Mononuclear cell (primary cell): Measurements from ENCODE around the gene GSTO1. TPM values are rescaled to one million over a fixed set of nuclear protein-coding genes. Genes with fewer than 3 reads are reported as not detected.

Experiments used
- H3K27me3 ChIP-seq: 2 replicates; pipeline ENCODE4 v1.6.0; 2011; ENCODE audit warnings: low read length, control low read depth; ENCODE audit not compliant: insufficient read depth
- H3K4me1 ChIP-seq: 2 replicates; pipeline ENCODE4 v1.5.1; 2011; ENCODE audit warnings: mild to moderate bottlenecking, low read length, control low read depth; ENCODE audit not compliant: insufficient read depth
- H3K4me3 ChIP-seq: 2 replicates; pipeline ENCODE4 v1.5.1; 2011; ENCODE audit warnings: mild to moderate bottlenecking, low read length, moderate library complexity
- H3K9me3 ChIP-seq: 2 replicates; pipeline ENCODE4 v1.5.1; 2011; ENCODE audit warnings: low read depth, mild to moderate bottlenecking, control low read depth, low read length
- total RNA-seq: library from RNA; depleted of rRNA; stranded (reverse); fragments of >200 nt; gene quantifications from one replicate; pipeline ENCODE4 v1.2.3, GENCODE V29; 2012

Gene GSTO1
- total RNA-seq, 1 donor = 60.4 TPM

DNA sequence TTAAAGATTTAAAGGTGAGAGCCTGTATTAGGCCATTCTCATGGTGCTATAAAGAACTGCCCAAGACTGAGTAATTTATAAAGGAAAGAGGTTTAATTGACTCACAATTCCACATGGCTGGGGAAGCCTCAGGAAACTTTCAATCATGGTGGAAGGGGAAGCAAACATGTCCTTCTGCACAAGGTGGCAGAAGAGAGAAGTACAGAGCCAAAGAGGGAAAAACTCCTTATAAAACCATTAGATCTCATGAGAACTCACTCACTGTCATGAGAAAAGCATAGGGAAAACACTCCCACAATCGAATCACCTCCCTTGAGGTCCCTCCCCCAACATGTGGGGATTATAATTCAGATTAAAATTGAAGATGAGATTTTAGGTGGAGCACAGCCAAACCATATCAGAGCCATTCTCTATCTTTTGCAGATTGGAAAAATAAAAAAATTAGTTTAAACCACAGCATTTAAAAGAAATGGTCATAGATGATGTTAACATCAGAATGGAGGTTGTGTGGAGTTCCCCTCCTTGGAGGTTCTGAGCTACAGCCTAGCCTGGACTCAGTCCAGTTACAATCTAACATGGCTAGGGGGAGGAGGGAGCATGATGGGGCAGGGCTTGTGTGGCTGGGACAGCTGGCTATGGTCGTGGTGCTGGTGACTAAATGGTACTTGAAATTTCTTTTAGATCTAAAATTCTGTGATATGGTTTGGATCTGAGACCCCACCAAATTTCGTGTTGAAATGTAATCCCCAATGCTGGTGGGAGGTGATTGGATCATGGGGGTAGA lies 47.4 kb downstream of the GSTO1 start:
- no peaks in the 10 kb centered on the region for H3K9me3 ChIP-seq
- peaks cover 55% of the 10 kb centered on the region for H3K4me1 ChIP-seq
- no peaks in the 10 kb centered on the region for H3K27me3 ChIP-seq
- no peak overlapping the region for H3K4me3 ChIP-seq

DNA sequence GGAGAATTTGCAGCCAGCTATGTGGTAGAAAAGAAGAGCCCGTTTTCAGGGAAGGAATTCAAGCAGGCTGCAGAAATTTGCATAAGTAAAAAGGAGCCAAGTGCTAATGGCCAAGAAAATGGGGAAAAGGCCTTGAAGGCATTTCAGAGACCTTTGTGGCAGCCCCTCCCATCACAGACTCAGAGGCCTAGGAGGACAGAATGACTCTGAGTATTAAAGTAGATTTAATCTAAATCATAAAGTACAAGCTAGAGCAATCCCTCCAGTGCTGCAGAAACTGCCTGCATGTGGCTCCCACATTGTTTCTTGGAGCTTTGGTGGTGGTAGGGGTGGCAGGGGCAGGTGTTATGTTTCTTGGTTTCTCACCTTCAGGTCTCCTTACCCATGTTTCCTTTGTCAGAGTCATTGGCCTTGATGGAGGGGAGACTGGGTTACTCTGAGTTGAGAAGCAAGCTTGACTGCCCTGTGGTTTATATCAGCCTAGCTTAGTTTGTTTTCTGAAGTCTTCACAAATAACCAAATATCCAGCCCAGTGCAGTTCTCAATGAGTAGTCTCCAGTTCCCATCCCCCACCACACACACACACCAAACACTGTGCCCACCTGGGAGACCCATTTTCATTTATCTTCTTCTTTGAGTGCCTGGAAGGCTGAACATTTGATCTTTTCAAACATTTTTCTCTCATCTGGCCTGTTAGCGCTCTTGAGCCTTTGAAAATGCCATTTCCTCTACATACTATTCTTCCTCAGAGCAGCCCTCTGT lies 49.1 kb downstream of the GSTO1 start:
- no peaks in the 10 kb centered on the region for H3K27me3 ChIP-seq
- H3K9me3 ChIP-seq = no peaks in the 10 kb centered on the region
- H3K4me3 ChIP-seq = no peak overlapping the region
- H3K4me1 ChIP-seq = peaks cover 71% of the 10 kb centered on the region

DNA sequence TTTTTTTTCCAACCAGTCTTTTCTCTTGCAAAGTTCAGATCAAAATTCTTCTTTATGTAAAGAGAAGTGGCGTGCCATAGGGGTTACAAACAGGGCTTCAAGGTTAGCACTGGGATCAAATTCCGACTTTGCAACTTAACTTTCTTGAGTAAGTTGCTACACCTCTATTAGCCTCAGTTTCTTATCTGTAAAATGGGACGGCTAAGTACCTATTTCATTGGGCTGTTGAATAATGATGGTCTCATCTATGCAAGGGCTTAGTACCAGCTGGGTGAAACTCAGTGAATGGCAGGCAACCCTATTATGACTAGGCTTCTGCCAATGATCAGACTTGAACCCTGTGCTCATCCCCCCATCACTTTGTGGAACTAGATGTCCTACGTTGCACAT lies 49.7 kb downstream of the GSTO1 start:
- Histone ChIP-seq H3K4me1 (peaks cover 74% of the 10 kb centered on the region), H3K27me3 (no peaks in the 10 kb centered on the region), H3K4me3 (no peak overlapping the region), H3K9me3 (no peaks in the 10 kb centered on the region)

DNA sequence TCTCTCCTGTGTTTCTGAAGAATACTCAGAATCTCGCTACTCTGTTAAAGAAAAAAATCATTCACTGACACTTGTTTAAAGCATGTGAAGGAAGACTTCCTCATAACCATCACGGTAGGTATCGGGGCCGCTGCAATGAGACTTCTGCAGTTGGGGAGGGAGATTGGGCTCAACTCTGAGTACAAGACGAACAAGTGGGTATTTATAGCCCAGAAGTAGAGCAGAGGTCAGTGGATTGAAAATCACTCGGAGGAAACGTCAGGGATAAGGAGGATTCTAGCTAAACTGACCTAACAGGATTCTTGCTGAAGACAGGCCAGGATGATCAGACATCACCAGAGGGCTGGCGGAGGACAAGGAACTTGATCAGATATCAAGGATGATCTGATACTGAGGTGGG lies 50.2 kb downstream of the GSTO1 start:
- no peaks in the 10 kb centered on the region for H3K9me3 ChIP-seq
- H3K4me1 ChIP-seq = peaks cover 76% of the 10 kb centered on the region
- no peak overlapping the region for H3K4me3 ChIP-seq
- H3K27me3 ChIP-seq = no peaks in the 10 kb centered on the region

DNA sequence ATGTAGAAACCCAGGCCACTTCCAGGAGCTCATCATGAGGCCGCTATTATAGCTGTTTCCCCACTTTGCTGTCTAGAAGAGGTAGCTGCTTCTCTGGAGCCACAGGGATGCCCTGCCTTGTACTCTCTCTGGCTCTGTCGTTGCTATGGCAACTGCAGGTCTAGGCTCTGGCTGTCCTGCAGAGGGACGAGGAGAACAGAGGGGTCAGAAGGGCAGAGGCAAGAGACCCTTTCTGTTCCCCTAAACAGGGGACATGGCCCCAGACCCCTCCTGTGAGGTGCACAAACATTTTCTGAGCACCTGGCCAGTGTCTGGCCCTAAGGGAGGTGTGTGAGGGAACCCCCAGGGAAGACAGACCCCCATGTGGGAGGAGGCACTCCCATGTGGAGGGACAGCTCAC lies 52.2 kb downstream of the GSTO1 start:
- H3K4me1 ChIP-seq = peaks cover 67% of the 10 kb centered on the region
- no peaks in the 10 kb centered on the region for H3K27me3 ChIP-seq
- H3K9me3 ChIP-seq = no peaks in the 10 kb centered on the region
- H3K4me3 ChIP-seq = no peak overlapping the region

DNA sequence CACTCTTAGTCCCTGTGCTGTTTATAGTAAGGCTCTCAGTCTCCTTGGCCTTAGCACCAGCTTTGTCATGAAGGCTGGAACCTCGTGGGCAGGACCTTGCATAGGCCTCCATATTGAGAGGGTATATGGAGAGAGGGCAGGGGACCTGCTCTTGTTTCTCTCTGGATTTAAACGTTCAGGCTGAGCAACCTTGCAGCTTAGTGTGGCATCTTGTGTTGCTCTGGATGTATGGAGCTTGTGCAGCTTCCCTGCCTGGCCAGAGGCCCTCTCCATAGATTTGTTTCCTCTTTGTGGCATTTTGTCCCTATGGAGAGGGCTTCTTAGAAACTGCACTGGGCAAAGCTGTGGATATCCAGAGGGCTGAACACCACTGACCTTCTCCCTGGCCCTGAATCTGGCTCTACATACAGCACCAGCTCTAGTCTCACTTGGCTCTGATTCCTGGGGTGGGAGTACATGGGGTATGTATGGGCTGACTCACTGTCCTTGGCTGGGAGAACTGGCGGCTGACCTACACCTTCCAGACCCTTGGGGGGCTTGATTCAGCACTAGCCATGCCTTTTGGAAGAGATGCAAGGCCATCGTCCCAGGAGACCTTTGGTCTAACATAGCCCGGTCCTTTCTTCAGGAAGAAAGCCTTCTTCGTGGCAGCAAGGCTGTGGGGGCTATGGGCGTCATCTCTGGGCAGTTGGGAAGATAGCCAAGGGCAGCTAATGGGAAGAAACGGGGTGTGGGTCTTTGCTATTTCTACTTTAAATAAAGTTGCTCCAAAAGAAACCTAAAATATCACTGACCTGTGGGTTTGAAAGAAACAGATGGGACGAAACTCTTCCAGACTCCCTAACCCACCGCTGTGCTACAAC lies 53.1 kb downstream of the GSTO1 start:
- H3K4me3 ChIP-seq = no peak overlapping the region
- H3K27me3 ChIP-seq = no peaks in the 10 kb centered on the region
- H3K9me3 ChIP-seq = no peaks in the 10 kb centered on the region
- peaks cover 68% of the 10 kb centered on the region for H3K4me1 ChIP-seq

DNA sequence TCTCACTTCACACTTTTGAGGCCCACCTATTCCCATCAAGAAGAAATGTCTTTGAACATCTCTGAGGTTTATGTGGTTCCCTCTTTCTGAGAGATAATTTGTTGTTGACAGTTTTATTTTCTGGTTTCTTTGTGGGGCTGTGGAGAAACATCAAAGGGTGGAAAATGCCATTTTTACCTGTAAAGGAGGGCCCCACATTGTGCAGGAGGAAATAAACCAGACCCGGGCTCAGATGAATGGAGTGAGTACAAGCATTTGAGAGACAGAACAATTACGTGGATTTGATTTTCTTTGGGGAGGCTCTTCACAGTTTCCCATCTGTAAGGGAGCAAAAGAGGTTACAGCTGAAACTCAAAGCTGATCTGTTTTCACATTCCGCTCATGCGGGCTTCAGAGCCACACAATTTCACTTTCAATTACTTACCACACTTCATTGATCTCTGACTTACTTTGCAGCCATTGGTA lies 53.8 kb downstream of the GSTO1 start:
- Histone ChIP-seq H3K4me3 (no peak overlapping the region), H3K4me1 (peaks cover 62% of the 10 kb centered on the region), H3K9me3 (no peaks in the 10 kb centered on the region)

DNA sequence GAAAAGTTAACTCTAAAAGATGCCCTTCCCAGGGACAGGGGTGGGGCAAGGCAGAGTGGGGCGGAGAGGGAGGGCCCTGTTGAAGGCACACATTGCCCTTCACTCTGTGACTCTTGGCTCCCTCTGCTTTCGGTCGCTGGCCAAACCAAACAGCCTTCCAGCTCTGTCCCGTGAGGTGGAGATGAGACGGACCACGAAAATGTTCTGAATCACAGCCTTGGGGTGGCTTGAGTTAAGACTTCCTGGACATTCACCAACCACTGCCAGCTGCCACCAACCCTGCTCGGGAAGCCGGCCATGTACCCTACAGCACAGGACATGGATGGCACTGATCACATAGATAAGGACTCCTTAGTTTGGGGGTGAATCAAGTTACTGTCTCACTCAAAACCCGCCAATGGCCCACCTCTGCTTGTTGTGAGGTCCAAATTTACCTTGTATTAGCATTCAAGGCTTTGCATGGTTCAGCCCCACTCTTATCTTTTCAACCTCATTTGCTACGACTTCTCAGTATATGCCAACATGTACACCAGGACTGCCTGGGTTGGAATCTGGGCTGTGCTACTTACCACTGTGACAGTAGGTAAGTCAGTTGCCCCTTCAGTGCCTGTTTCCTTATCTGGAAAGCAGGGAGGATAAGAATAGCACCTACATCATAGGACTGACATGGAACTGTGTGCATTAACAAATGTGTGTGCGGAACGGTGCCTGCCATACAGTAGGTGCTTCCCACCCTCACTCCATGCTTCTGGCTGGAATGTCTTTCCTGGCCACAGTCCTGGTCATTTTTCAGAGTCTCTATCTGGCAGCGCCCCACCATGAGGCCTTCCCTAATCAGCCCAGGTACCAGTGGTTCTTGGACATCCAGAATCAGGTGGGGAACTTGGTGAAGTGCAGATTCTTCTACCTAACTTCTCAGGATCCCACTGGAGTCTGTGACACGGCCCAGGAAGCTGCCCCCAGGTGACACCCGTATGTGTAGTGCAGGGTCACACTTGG lies 55.6 kb downstream of the GSTO1 start:
- no peaks in the 10 kb centered on the region for H3K9me3 ChIP-seq
- H3K4me1 ChIP-seq = peaks cover 44% of the 10 kb centered on the region
- no peaks in the 10 kb centered on the region for H3K27me3 ChIP-seq
- no peak overlapping the region for H3K4me3 ChIP-seq

More for the DNA sequence above, 53.8 kb downstream of the GSTO1 start:
- H3K27me3 ChIP-seq = no peaks in the 10 kb centered on the region

DNA sequence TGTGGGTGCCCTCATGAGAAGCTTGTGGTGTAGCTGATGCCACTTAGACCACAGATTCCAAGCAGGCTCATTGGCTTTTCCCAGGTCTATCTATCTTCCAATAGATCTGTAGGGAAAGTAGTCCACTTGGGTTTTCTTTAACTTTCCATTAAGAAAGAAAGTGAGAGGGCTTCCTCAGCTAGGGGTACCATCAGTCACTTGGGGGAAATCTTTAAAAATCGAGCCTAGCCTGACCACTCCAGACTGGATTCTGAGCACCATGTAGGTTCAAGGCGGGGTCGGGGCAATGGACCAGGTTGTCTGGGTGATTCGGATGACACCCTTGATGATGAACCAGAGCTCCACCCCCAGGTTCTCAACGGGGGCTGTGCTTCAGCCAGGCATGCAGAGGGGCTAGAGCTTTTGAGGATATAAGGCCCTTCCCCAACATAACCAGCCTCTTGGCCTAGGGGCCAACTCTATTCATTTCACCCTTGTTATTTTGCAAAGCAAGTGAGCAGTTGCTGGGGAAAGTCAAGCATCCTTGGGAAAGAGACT lies 56.6 kb downstream of the GSTO1 start:
- H3K9me3 ChIP-seq = no peaks in the 10 kb centered on the region
- H3K4me3 ChIP-seq = no peak overlapping the region
- no peaks in the 10 kb centered on the region for H3K27me3 ChIP-seq
- H3K4me1 ChIP-seq = peaks cover 34% of the 10 kb centered on the region

DNA sequence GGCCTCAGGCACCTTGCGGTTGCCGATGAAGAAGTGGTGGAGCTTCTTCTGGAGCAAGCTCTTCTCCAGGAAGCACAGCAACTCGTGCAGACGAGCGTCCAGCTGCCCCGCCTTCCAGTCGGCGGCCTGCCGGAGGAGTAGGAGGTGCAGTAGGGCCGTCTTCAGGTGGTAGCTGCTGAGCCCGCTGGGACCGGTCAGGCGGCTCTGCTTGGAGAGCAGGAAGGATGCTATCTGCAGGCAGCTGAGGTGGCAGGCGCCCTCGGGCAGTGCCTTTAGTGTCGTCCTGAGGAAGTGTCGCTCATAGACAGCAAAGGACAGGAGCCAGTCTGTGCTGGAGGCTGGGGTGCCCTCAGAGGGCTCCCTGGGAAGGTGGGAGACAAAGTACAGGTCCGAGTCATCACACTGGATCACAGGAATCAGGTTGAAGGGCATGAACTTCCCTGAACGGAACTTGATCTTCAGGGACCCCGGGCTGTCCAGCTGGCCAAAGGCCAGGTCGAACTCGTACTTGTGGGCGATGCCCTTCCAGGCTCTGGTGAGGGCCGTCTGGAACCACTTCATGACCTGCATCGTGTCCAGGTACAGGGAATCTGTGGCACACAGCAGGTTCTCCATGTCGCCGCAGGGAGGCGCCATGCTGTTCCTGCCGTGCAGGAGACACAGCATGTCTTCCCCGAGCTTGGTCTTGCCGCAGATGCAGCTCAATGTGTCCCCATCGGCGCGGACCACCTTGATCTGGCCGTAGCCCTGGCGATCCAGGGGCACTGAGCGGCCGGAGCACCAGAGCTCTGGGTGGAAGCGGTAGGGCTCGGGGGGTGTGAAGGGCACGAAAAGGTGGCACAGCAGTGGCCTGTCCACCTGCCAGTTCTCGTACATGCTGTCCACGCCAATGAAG lies 60.1 kb downstream of the GSTO1 start:
- peaks cover 27% of the 10 kb centered on the region for H3K4me1 ChIP-seq
- no peaks in the 10 kb centered on the region for H3K9me3 ChIP-seq
- H3K4me3 ChIP-seq = no peak overlapping the region
- H3K27me3 ChIP-seq = no peaks in the 10 kb centered on the region

DNA sequence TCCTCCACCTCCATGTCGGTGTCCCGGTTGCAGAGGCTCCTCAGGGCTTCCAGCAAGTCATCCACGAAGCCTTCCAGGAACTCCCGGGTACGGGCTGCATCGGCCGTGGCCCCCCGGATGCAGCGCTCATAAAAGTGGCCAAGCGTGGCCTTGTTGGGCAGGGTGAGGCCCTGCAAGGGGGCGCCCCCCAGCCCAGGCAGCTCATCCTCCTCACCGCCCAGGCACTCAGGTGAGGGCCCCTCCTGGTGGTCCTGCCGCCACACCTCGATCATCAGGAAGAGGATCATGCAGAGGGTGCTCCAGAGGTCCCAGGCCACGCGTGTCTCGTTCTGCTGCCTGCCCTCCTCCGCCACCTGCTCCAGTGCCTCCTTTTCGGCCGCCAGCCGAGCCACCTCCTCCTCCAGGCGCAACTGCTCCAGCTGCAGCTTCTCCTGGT lies 60.8 kb downstream of the GSTO1 start:
- no peaks in the 10 kb centered on the region for H3K9me3 ChIP-seq
- H3K4me1 ChIP-seq = peaks cover 34% of the 10 kb centered on the region
- H3K4me3 ChIP-seq = no peak overlapping the region
- H3K27me3 ChIP-seq = no peaks in the 10 kb centered on the region

DNA sequence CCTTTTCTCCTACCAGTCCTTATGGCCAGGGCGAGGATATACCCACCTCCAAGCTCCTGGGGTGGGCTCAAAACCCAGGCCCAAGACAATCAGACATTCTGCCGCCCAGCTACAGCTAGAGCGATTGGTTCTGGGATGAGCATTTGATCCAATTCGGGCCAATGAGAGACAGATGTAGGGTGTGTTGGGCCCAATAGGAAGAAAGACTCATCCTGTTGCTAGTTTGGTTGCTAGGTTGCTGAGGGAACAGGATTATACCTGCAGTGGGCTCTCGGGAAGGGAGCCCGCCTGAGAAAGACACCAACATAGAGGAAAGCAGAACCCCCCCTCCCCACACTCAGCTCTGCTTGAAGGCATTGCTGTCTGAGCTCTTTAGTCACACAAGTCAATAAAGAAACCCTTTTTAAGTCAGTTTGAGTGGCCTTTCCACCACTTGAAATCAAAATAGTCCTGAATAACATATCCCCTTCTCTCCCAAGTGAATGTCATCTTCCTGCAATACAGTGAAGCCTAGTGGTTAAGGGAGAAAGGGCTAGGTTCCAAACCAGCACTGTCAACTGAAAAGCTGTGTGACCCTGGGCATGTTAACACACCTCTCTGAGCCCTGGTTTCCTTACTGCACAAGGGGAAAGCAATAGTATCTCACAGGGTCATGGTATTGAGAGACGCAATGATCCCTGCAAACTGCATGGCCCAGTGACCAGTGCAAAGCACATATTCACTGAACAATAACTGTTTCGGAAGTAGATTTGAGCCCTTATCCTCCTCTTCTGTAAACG lies 61.8 kb downstream of the GSTO1 start:
- Histone ChIP-seq H3K4me3 (no peak overlapping the region), H3K4me1 (peaks cover 44% of the 10 kb centered on the region), H3K9me3 (no peaks in the 10 kb centered on the region), H3K27me3 (no peaks in the 10 kb centered on the region)
